ENCODE data around the gene XIST. TPM values are rescaled to one million over a fixed set of nuclear protein-coding genes. Genes with fewer than 3 reads are reported as not detected.
"Not testable (repeated sequence)": the region's sequence is repeated elsewhere in the genome, so short reads cannot be mapped to it uniquely, and the experiment has no call there.

Gene XIST
- total RNA-seq, 4 donors from 2014 or later, result 0.18 to 841 (median 269) TPM

- Histone ChIP-seq H3K27me3 (no peaks in the 10 kb centered on the region), H3K27ac (no peak overlapping the region), H3K9me3 (no peaks in the 10 kb centered on the region), H3K4me1 (no peaks in the 10 kb centered on the region), H3K4me3 (no peak overlapping the region), H3K36me3 (no peaks in the 10 kb centered on the region)
- TF ChIP-seq POLR2A (IDR thresholded peaks at IDR 0.05), result no peak
- no peak for DNase-seq
Observed at GRCh38 chrX:73823473-73824004, 29.0 kb downstream of the XIST start.

GRCh38 chrX:73822775-73823174 lies 29.7 kb downstream of the XIST start:
- no peaks in the 10 kb centered on the region for H3K27me3 ChIP-seq
- no peak overlapping the region for H3K4me3 ChIP-seq
- no peak overlapping the region for H3K27ac ChIP-seq
- no peaks in the 10 kb centered on the region for H3K36me3 ChIP-seq
- H3K4me1 ChIP-seq, result no peaks in the 10 kb centered on the region
- TF ChIP-seq POLR2A (IDR thresholded peaks at IDR 0.05) (no peak), CTCF (IDR thresholded peaks at IDR 0.05) (no peak)
- no peak for DNase-seq
- H3K9me3 ChIP-seq, result no peaks in the 10 kb centered on the region

- no peak for DNase-seq
- Histone ChIP-seq H3K27me3 (no peaks in the 10 kb centered on the region), H3K4me3 (no peak overlapping the region), H3K9me3 (no peaks in the 10 kb centered on the region), H3K27ac (no peak overlapping the region), H3K4me1 (no peaks in the 10 kb centered on the region), H3K36me3 (no peaks in the 10 kb centered on the region)
- TF ChIP-seq POLR2A (IDR thresholded peaks at IDR 0.05) (no peak), CTCF (IDR thresholded peaks at IDR 0.05) (no peak)
Observed at GRCh38 chrX:73821921-73822559, 30.5 kb downstream of the XIST start.

- not testable (repeated sequence) for DNase-seq, H3K9me3 ChIP-seq, H3K27me3 ChIP-seq, H3K4me1 ChIP-seq, H3K4me3 ChIP-seq, H3K27ac ChIP-seq, H3K36me3 ChIP-seq
Observed at GRCh38 chrX:73819864-73820558, 32.5 kb downstream of the XIST start.

GRCh38 chrX:73818200-73819116 lies 34.1 kb downstream of the XIST start:
- H3K27me3 ChIP-seq, result no peaks in the 10 kb centered on the region
- TF ChIP-seq POLR2A (IDR thresholded peaks at IDR 0.05), result no peak
- TF ChIP-seq CTCF (IDR thresholded peaks at IDR 0.05), result no peak

GRCh38 chrX:73817393-73818199 lies 34.9 kb downstream of the XIST start:
- TF ChIP-seq POLR2A (IDR thresholded peaks at IDR 0.05), result no peak
- TF ChIP-seq CTCF (IDR thresholded peaks at IDR 0.05), result no peak
- Histone ChIP-seq H3K27ac (no peak overlapping the region), H3K27me3 (no peaks in the 10 kb centered on the region), H3K9me3 (no peaks in the 10 kb centered on the region), H3K4me1 (no peaks in the 10 kb centered on the region), H3K36me3 (no peaks in the 10 kb centered on the region), H3K4me3 (no peak overlapping the region)
- DNase-seq, result no peak

More at GRCh38 chrX:73818200-73819116, 34.1 kb downstream of the XIST start:
- Histone ChIP-seq H3K36me3 (no peaks in the 10 kb centered on the region), H3K4me1 (no peaks in the 10 kb centered on the region), H3K4me3 (no peak overlapping the region), H3K9me3 (no peaks in the 10 kb centered on the region), H3K27ac (no peak overlapping the region)
- no peak for DNase-seq

Data from Peyer's patch (tissue), 4 donors.